Dermis microvascular lymphatic vessel endothelial cell (primary cell): ENCODE results near the gene DENND1A. TPM values are rescaled to one million over a fixed set of nuclear protein-coding genes. Genes with fewer than 3 reads are reported as not detected.
"Not testable (repeated sequence)": the region's sequence is repeated elsewhere in the genome, so short reads cannot be mapped to it uniquely, and the experiment has no call there.

Source experiments
- DNase-seq, 2 donors: peaks; one replicate each; pipeline versions ENCODE4 v3.0.0 to v3.0.0-alpha.2; 2010; ENCODE audit warnings: low read depth in 2 of 2
- total RNA-seq: library from RNA; depleted of rRNA; stranded (reverse); fragments of >200 nt; gene quantifications from 2 replicates; pipeline ENCODE4 v1.2.1, GENCODE V29; 2014

Gene DENND1A
- total RNA-seq, 1 donor from 2014 or later, result 7.1 TPM

GRCh38 chr9:123417289-123418051 lies 512.5 kb downstream of the DENND1A start:
- DNase-seq, result no peak

DNA sequence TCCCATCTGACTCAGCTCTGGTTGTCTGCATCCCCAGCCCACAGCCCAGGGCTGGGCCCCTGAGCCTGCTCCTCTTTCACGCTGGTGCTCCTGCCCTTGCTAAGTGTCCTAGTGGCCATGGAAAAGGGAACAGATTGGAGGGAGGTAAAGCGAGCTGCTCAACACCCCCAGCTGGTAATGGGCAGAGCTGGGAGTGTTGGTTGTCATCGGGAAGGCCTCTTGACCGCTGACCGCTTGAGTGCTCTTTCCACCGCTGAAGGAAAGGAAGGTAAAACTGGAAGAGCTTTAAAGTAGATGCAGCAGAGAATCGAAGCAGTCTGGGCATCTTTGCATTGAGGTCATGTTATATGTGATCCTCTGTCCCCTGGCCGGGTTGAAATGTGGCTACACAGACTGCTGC lies 513.8 kb downstream of the DENND1A start:
- no peak for DNase-seq

GRCh38 chr9:123414936-123415930 lies 514.7 kb downstream of the DENND1A start:
- no peak for DNase-seq

- no peak for DNase-seq
Measured at GRCh38 chr9:123414204-123414603, 515.7 kb downstream of the DENND1A start.

GRCh38 chr9:123412171-123412820 lies 517.6 kb downstream of the DENND1A start:
- no peak for DNase-seq

- DNase-seq, result no peak
Measured at GRCh38 chr9:123411636-123412035, 518.3 kb downstream of the DENND1A start.

DNA sequence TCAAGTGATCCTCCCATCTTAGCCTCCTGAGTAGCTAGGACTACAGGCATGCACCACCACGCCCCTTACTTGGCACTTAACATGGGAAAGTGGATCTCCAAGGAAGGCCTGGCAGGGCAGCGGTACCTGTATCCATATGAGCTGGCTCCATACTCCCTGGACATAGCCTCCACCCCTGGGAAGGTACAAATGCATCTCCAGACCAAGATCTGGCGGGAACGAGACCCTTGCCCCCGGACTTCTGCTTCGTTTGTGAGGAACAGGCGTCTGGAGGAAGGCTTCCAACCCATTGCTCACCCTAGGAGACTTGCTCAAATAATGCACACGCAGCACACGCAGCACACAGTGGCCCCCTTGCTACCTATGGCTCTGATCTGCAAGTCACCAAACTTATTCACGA lies 518.7 kb downstream of the DENND1A start:
- no peak for DNase-seq

DNA sequence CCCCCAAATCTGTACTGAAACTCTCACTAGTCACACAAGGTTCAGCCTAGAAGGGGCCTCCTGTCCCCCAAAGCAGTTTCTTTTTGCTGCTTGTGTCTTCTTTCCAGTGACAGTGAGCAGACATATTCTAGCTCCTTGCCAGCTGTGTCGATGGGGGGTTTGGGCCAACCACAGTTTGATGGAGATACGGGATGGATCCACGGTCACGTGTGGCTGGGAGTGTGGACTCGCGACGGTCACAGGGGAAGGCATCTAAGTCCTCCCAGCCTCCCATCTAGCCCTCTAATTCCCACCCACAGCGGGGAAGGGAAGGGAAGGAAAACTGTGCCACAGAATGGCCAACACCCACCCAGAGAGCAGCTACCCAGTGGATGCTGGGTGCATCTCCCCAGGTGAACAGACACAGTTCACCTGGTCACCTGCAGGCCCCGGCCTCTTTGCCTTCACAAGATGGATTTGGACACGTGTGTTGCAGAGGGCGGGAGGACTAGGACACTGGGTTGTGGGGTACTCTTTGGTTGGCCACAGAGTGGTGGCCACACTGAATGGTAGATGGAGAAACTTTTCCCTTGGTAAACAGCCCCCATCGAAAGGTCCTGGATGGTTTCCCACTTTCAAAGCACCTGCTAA lies 519.5 kb downstream of the DENND1A start:
- no peak for DNase-seq

- no peak for DNase-seq
Measured at GRCh38 chr9:123408313-123409262, 521.3 kb downstream of the DENND1A start.

DNA sequence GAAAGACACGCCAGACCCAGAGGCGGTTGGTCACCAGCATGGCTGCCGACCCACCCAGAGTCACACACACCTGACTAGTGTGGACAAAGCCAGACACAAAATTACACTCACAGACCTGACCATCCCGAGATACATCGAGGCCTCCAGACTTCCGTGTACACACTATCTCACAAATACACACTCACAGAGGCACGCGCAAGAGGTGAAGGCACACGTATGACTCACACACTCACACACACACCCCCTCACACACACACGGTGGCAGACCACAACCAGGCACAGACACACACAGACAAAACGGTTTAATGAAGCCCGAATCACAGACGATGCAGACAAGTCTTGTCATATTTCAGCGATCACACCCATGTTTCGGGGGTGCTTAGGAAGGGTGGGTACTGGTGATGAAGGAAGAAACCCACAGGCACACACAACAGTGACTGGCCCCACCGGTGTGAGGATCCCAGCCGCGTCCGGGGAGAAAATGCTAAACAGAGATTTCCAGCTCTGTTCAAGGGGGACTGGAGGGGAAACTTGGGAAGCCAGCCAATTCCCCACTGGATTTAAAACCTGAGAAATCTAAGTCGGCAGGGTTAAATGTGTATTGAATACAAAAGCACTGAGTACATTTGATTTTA lies 522.6 kb downstream of the DENND1A start:
- no peak for DNase-seq

- DNase-seq, result no peak
Measured at GRCh38 chr9:123406691-123407216, 523.2 kb downstream of the DENND1A start.

DNA sequence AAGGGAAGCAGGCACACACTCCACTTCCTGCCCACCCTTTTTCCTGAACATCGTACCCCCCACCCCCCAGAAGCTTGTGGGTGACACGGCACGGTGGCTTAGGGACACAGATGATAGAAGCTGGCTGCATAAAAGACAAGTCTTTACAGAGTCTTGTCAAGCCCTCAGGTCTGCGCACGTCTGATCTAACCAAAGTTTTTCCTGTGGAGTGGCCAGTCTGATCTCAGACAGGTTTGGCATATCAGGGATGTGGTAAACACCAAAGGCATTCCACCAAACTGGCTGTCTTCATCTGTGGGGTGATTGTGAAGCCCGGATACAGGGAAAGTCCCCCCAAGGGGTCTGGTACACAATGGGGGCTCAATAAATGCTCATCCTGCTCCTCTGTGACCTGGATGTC lies 523.9 kb downstream of the DENND1A start:
- DNase-seq, result no peak

- no peak for DNase-seq
Measured at GRCh38 chr9:123402981-123403509, 526.9 kb downstream of the DENND1A start.

GRCh38 chr9:123401879-123402513 lies 527.9 kb downstream of the DENND1A start:
- DNase-seq, result peak; percentile 20 to 55

- peak in 1 of 2 donors; percentile 34 for DNase-seq
Measured at GRCh38 chr9:123400926-123401503, 528.9 kb downstream of the DENND1A start.

- peak in 1 of 2 donors; percentile 10 for DNase-seq
Measured at GRCh38 chr9:123399803-123400378, 530.0 kb downstream of the DENND1A start.

GRCh38 chr9:123398938-123399337 lies 531.0 kb downstream of the DENND1A start:
- not testable (repeated sequence) for DNase-seq

- no peak for DNase-seq
Measured at GRCh38 chr9:123397975-123398374, 532.0 kb downstream of the DENND1A start.
